GM12878 (cell line): ENCODE results near the gene B3GNT4. TPM values are rescaled to one million over a fixed set of nuclear protein-coding genes. Genes with fewer than 3 reads are reported as not detected.
A peak's percentile ranks its signal among the peaks of the same experiment; 100 is the strongest.

ENCODE experiments used
- ATAC-seq: fragments of 200-7000 bp; cut with Tn5 transposase; 3 replicates; pipeline ENCODE4 v1.9.1; 2020; ENCODE audit warnings: mild to moderate bottlenecking, moderate library complexity
- BruUV-seq: library from RNA; stranded (reverse); fragments of 400-500 nt; replicated peaks from 2 replicates; lab custom pipeline; 2021; lab: Mats Ljungman, UMichigan
- CTCF ChIA-PET: fragments of 300-600 bp; sonication (Branson Sonifier 250); formaldehyde crosslinking; extraction: SDS; loops from one replicate; lab custom pipeline; 2021; ENCODE audit warnings: inconsistent platforms; lab: Yijun Ruan, JAX
- POLR2A ChIA-PET: fragments of 350-600 bp; formaldehyde crosslinking; extraction: SDS; loops from one replicate; lab custom pipeline; 2021; ENCODE audit warnings: inconsistent platforms; lab: Charles Lee
- RAD21 ChIA-PET: fragments of 300-600 bp; sonication (Branson Sonifier 250); formaldehyde crosslinking; loops from one replicate; lab custom pipeline; 2023; ENCODE audit warnings: antibody characterized with exemption; ENCODE audit not compliant: unreplicated experiment; lab: Charles Lee
- SMC1A ChIA-PET: fragments of 300-600 bp; sonication (Branson Sonifier 250); formaldehyde crosslinking; loops from one replicate; lab custom pipeline; 2023; ENCODE audit not compliant: unreplicated experiment, uncharacterized antibody; lab: Charles Lee
- DNase-seq: peaks from one replicate; pipeline ENCODE4 v3.0.0-alpha.2; 2011; ENCODE audit warnings: low read depth, low spot score
- FAIRE-seq: peaks from 3 replicates; lab custom pipeline; 2011; peaks lifted over from hg19 to GRCh38; lab: Jason Lieb, UNC
- H2AFZ ChIP-seq: 2 replicates; pipeline ENCODE4 v1.6.0; 2011; ENCODE audit warnings: low read depth, low read length, control low read depth; ENCODE audit not compliant: control insufficient read depth
- H3K27ac ChIP-seq: 2 replicates; pipeline ENCODE4 v1.5.1; 2011; ENCODE audit warnings: control low read depth; ENCODE audit not compliant: control insufficient read depth, insufficient read depth
- H3K27me3 ChIP-seq, 2 experiments: replicated peaks in 1 of 2; 2 replicates each; pipeline versions ENCODE4 v1.6.0 to v1.6.1; 2011; ENCODE audit warnings: low read length in 1 of 2; ENCODE audit not compliant: control insufficient read depth in 2 of 2, insufficient read depth in 2 of 2
- H3K36me3 ChIP-seq, 2 experiments: 2 replicates each; pipeline ENCODE4 v1.5.1; 2011; ENCODE audit warnings: low read length in 1 of 2; ENCODE audit not compliant: control insufficient read depth in 2 of 2, insufficient read depth in 2 of 2
- H3K4me1 ChIP-seq: 2 replicates; pipeline ENCODE4 v1.6.1; 2011; ENCODE audit warnings: mild to moderate bottlenecking, low read length, moderate library complexity, mixed read lengths; ENCODE audit not compliant: control insufficient read depth, insufficient read depth
- H3K4me2 ChIP-seq: 2 replicates; pipeline ENCODE4 v1.6.0; 2011; ENCODE audit warnings: control low read depth; ENCODE audit not compliant: control insufficient read depth, insufficient read depth
- H3K4me3 ChIP-seq: fragments of 200-600 bp; sonication (generic); 2 replicates; pipeline ENCODE4 v1.5.1; 2016
- H3K79me2 ChIP-seq: 2 replicates; pipeline ENCODE4 v1.6.0; 2011; ENCODE audit warnings: low read length; ENCODE audit not compliant: control insufficient read depth, insufficient read depth
- H3K9ac ChIP-seq: 2 replicates; pipeline ENCODE4 v1.8.0; 2011; ENCODE audit warnings: low read length, control low read depth, mixed read lengths; ENCODE audit not compliant: control insufficient read depth, insufficient read depth
- H3K9me3 ChIP-seq: replicated peaks from 3 replicates; pipeline ENCODE4 v1.5.1; 2011; ENCODE audit warnings: mild to moderate bottlenecking, low read length; ENCODE audit not compliant: control insufficient read depth, insufficient read depth
- H4K20me1 ChIP-seq: 2 replicates; pipeline ENCODE4 v1.6.0; 2011; ENCODE audit not compliant: control insufficient read depth, insufficient read depth
- POLR2A ChIP-seq: IDR thresholded peaks from 2 replicates; pipeline ENCODE4 v1.6.1; 2011; ENCODE audit warnings: low read depth, mild to moderate bottlenecking, low read length
- SPI1 ChIP-seq: IDR thresholded peaks from 2 replicates; pipeline ENCODE4 v1.6.1; 2011; ENCODE audit warnings: low read depth, mild to moderate bottlenecking, low read length, moderate library complexity, borderline replicate concordance; ENCODE audit not compliant: insufficient read depth
- ZBED1 ChIP-seq: IDR thresholded peaks from 2 replicates; pipeline ENCODE4 v1.6.1; 2016; ENCODE audit warnings: borderline replicate concordance
- WGBS: methylation state at CpG from one replicate; pipeline ENCODE4 v1.1.6; 2016; ENCODE audit warnings: low lambda C conversion rate; ENCODE audit not compliant: insufficient replicate concordance, insufficient coverage; ENCODE audit errors: missing lambda C conversion rate; 5-methylcytosine and 5-hydroxymethylcytosine counted together
- in situ Hi-C: fragments of 300-500 bp; cut with MboI; formaldehyde crosslinking; loops from 9 replicates; pipeline ENCODE4 v1.14.3; 2018; ENCODE audit warnings: mixed read lengths
- intact Hi-C: fragments of 100-400 bp; cut with micrococcal nuclease; formaldehyde crosslinking; loops from one replicate; pipeline ENCODE4 v1.14.2; 2022; ENCODE audit not compliant: unreplicated experiment
- polyA plus RNA-seq, 11 experiments: library from polyadenylated mRNA; depleted of rRNA in 4 of 11; unstranded in 6 of 11; stranded (reverse) in 5 of 11; fragments of >200 nt; fragmentation: Nextera tagmentation in 4 of 11; fragmentation: Illumina TruSeq in 1 of 11; extraction: Ambion mirVana in 4 of 11; extraction: Trizol in 1 of 11; gene quantifications; 1 replicate in 1 of 11; 2 replicates in 10 of 11; pipeline versions ENCODE4 v1.2.1 to v1.2.3, GENCODE V29; 2011 to 2016; ENCODE audit warnings: inconsistent platforms in 2 of 11, missing spikeins in 2 of 11, low read depth in 1 of 11
- total RNA-seq, 4 experiments: library from RNA; depleted of rRNA in 3 of 4; stranded (reverse); fragments of >200 nt in 3 of 4; fragmentation: Illumina TruSeq in 1 of 4; extraction: Trizol in 1 of 4; gene quantifications; 2 replicates each; pipeline versions ENCODE4 v1.2.1 to v1.2.3, GENCODE V29; 2013 to 2021
- TF ChIP-seq, protein P1 (sequence below): IDR thresholded peaks from 2 replicates; pipeline ENCODE4 v1.6.1; 2012; ENCODE audit warnings: low read length, inconsistent platforms
- TF ChIP-seq, protein P2 (sequence below): fragments of 450-650 bp; IDR thresholded peaks from 2 replicates; pipeline ENCODE4 v1.6.1; 2017; ENCODE audit warnings: antibody characterized with exemption, mild to moderate bottlenecking, moderate library complexity

Gene B3GNT4
- total and polyA plus RNA-seq, 10 of the 15 experiments (the other 5 are each of a cell fraction or from before 2014, with no cell fraction given), result 0.04 to 0.95 (median 0.88) TPM; not detected in 7

DNA sequence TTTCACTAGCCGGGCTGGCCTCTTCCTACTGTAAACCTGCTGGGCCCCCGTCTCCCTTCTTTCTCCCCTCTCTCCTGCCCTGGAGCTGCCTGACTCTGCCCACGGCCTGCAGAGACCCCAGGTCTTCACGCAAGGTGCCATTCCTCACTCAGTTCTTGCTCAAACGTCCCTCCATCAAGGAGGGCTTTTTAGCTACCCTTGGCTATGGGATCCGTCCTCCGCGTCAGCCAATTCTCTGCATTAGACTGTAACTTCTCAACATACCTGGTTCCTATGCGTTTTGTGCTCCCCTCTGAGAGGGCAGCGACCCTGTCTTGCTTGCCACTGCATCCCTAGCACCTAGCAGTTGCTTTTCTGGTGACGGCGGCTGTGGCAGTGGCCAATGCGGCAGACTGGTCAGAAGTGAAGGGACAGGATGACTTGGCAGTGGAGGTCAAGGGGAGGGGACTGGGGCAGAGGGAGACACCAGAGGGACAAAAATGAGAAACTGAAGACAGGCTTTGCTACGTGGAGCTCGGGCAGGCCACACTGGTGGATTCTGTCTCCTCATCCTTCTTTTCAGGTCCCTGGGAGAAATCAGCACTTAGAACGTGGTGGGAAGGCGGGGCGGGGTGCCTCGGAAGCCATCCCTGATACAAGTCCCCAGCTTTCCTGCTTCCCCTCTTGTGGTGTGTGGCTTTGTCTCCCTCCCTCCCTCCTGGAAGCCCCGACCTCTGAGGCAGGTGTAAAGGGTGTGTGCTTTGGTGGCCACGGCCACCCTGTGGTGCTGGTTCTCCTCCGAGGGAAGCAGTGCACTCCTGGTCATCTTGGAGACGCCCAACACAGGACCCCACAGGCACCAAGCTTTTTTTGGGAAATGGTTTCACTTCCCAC, 1.8 kb downstream of the B3GNT4 start:
- H3K9me3 ChIP-seq, result no peaks in the 10 kb centered on the region; the same call in 2 of the 3 replicates
- intact Hi-C loops (no loop called here), in situ Hi-C loops (no loop called here)
- no peak overlapping the region for H3K27ac ChIP-seq
- H4K20me1 ChIP-seq, result no peaks in the 10 kb centered on the region; the same call in 1 of the 2 replicates
- peak; percentile 6; the same call in 2 of the 3 replicates for ATAC-seq
- H3K79me2 ChIP-seq, result no peaks in the 10 kb centered on the region
- TF ChIP-seq SPI1 (no peak), POLR2A (peak; percentile 65), ZBED1 (no peak)
- no peak overlapping the region for H3K9ac ChIP-seq
- no peak overlapping the region for H2AFZ ChIP-seq
- no TSS peak for BruUV-seq
- ChIA-PET CTCF (interaction anchor here (0.6 to 2.3 kb wide), 4 partner anchors 15 to 511 kb away, joined by 3 to 5 read pairs (median 3); no protein-coding TSS in a partner anchor), POLR2A (no interaction called here), RAD21 (no interaction called here), SMC1A (no interaction called here)
- no peaks in the 10 kb centered on the region for H3K4me1 ChIP-seq
- no peak for DNase-seq
- H3K4me2 ChIP-seq, result no peak overlapping the region
- FAIRE-seq, result no peak
- H3K27me3 ChIP-seq, result peaks cover 0 to 5% of the 10 kb centered on the region in 2 experiments; a peak in 3 of 4 replicates
- no peak overlapping the region for H3K4me3 ChIP-seq
- H3K36me3 ChIP-seq, result peaks cover 6 to 11% of the 10 kb centered on the region in 2 experiments; a peak in 3 of 4 replicates
- 48% methylated on average over 23 of the region's 23 CpGs for WGBS

DNA sequence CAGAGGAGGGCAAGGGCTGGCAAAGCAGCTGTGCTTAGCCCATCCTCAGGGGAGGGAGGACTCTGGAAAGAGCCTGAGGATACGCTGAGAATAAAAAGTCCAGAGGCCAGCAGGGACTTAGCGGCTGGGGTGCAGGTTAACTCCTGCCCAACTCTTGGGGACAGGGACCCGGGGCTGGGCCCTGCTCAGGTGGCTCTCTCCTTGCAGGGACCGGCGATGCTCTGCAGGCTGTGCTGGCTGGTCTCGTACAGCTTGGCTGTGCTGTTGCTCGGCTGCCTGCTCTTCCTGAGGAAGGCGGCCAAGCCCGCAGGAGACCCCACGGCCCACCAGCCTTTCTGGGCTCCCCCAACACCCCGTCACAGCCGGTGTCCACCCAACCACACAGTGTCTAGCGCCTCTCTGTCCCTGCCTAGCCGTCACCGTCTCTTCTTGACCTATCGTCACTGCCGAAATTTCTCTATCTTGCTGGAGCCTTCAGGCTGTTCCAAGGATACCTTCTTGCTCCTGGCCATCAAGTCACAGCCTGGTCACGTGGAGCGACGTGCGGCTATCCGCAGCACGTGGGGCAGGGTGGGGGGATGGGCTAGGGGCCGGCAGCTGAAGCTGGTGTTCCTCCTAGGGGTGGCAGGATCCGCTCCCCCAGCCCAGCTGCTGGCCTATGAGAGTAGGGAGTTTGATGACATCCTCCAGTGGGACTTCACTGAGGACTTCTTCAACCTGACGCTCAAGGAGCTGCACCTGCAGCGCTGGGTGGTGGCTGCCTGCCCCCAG, 2.8 kb downstream of the B3GNT4 start:
- Histone ChIP-seq H3K4me1 (no peaks in the 10 kb centered on the region), H3K9ac (no peak overlapping the region), H2AFZ (no peak overlapping the region), H3K36me3 (peaks cover 6 to 11% of the 10 kb centered on the region in 2 experiments; a peak in 3 of 4 replicates), H3K9me3 (no peaks in the 10 kb centered on the region; the same call in 2 of the 3 replicates), H3K79me2 (no peaks in the 10 kb centered on the region), H3K4me3 (no peak overlapping the region), H4K20me1 (no peaks in the 10 kb centered on the region; the same call in 1 of the 2 replicates), H3K27me3 (peaks cover 0 to 5% of the 10 kb centered on the region in 2 experiments; a peak in 3 of 4 replicates), H3K4me2 (no peak overlapping the region), H3K27ac (no peak overlapping the region)
- no peak for FAIRE-seq
- in situ Hi-C loops, result no loop called here
- DNase-seq, result no peak
- no peak for ATAC-seq
- intact Hi-C loops, result no loop called here
- RAD21 ChIA-PET, result no interaction called here
- SMC1A ChIA-PET, result no interaction called here
- POLR2A ChIA-PET, result no interaction called here
- BruUV-seq, result no TSS peak
- WGBS, result 83% methylated on average over 26 of the region's 27 CpGs
- CTCF ChIA-PET, result interaction anchor here (0.6 to 2.3 kb wide), 4 partner anchors 16 to 512 kb away, joined by 3 to 5 read pairs (median 3); no protein-coding TSS in a partner anchor
- TF ChIP-seq, protein P1, sequence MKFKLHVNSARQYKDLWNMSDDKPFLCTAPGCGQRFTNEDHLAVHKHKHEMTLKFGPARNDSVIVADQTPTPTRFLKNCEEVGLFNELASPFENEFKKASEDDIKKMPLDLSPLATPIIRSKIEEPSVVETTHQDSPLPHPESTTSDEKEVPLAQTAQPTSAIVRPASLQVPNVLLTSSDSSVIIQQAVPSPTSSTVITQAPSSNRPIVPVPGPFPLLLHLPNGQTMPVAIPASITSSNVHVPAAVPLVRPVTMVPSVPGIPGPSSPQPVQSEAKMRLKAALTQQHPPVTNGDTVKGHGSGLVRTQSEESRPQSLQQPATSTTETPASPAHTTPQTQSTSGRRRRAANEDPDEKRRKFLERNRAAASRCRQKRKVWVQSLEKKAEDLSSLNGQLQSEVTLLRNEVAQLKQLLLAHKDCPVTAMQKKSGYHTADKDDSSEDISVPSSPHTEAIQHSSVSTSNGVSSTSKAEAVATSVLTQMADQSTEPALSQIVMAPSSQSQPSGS, result no peak
- TF ChIP-seq, protein P2, sequence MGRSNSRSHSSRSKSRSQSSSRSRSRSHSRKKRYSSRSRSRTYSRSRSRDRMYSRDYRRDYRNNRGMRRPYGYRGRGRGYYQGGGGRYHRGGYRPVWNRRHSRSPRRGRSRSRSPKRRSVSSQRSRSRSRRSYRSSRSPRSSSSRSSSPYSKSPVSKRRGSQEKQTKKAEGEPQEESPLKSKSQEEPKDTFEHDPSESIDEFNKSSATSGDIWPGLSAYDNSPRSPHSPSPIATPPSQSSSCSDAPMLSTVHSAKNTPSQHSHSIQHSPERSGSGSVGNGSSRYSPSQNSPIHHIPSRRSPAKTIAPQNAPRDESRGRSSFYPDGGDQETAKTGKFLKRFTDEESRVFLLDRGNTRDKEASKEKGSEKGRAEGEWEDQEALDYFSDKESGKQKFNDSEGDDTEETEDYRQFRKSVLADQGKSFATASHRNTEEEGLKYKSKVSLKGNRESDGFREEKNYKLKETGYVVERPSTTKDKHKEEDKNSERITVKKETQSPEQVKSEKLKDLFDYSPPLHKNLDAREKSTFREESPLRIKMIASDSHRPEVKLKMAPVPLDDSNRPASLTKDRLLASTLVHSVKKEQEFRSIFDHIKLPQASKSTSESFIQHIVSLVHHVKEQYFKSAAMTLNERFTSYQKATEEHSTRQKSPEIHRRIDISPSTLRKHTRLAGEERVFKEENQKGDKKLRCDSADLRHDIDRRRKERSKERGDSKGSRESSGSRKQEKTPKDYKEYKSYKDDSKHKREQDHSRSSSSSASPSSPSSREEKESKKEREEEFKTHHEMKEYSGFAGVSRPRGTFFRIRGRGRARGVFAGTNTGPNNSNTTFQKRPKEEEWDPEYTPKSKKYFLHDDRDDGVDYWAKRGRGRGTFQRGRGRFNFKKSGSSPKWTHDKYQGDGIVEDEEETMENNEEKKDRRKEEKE, result no peak
